GM19467 (cell line): ENCODE measurements around the gene RNASEL.
"Not testable (repeated sequence)": the region's sequence is repeated elsewhere in the genome, so short reads cannot be mapped to it uniquely, and the experiment has no call there.

Experiments used
- ATAC-seq: cut with Tn5 transposase; IDR thresholded peaks from one replicate; pipeline ENCODE4 v1.9.1; 2021; ENCODE audit warnings: mild to moderate bottlenecking, moderate library complexity; ENCODE audit not compliant: unreplicated experiment

RNASEL gene

GRCh38 chr1:182567629-182568028 is 21.4 kb downstream of the RNASEL start:
- ATAC-seq = no peak

- no peak for ATAC-seq
These were observed 23.5 kb downstream of the RNASEL start for GRCh38 chr1:182565537-182565936.

DNA sequence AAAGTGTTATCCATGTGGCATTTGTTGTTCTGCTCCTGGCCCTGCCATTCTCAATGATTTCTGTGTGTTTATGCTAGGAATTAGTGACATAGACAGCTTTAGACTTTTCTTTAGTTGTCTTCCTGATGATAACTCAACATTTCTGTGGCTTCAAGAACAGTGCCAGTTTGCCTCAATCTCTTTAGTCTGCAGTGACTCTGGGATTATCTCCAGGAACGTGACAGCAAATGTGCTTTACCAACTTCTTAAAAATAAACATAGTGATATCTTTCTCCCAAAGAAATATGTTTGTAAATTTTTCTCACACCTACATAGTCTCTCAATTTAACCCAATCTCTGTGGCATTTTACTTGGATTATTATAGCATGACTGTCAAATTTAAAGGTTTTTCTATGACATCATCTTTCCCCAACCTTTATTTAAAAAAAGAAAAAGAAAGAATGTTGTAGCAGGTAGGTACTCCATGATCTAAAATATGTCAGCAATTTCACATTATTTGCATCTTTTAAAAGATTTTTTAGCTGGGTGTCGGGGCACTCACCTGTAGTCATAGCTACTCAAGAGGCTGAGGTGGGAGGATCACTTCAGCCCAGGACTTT is 24.6 kb downstream of the RNASEL start:
- no peak for ATAC-seq

- ATAC-seq = no peak
These were observed 26.0 kb downstream of the RNASEL start for GRCh38 chr1:182563095-182563494.

DNA sequence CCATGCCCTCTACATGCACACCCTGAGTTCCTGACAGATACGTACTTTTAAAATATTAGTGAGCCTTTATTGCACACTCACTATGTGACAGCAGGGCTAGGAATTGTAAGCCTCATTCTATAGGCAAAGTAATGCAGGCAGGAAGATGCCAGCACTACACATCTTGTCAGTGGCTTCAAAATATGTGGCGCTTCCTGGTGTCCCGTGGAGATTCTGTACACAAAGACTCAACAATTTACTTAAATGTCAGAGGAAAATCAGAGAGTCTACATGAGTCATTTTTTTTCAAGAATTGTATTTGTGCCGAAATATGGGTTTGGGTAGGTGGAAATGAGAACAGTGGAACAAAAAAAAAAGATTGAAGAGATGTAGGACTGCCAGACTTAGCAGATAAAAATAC is 27.6 kb downstream of the RNASEL start:
- no peak for ATAC-seq

- no peak for ATAC-seq
These were observed 28.6 kb downstream of the RNASEL start for GRCh38 chr1:182560392-182560984.

DNA sequence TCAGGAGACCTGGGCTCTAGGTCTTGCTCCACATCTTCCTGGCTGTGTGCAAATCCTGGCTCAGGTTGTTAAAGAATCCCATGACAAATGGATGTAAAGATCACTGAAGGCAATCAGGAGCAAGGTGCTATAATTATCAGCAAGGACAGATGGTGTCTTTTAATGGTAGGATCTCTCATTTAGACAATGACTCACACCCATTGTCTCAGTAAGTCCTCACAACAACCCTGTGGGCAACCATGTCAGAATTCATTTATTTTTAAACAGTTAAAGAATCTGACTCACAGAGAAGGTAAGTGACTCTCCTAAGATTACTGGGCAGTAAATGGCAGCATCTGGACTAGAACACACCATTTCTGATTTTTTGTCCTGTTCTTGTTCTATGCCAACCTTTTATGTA is 32.8 kb downstream of the RNASEL start:
- ATAC-seq = no peak

DNA sequence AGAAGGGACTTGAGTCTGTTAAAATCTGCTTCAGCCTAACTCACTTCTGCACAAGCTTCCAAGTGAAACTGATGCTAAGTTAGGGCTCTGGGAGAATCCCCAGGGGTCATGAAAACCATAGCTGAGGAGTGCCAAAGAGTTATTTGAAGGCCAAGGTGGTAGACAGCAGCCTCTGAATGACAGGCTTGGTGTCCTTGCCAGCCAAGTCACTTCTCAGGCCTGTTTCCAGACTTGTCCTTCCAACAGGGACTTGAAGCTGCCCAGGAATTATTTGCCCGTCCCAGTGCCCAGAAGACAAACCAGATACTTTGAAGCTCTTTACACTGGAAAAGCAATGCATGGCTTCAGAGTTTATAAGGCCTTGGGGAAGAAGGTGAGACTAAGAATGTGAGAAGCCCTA is 33.6 kb downstream of the RNASEL start:
- no peak for ATAC-seq

- ATAC-seq = no peak
These were observed 36.5 kb downstream of the RNASEL start for GRCh38 chr1:182552527-182552926.

DNA sequence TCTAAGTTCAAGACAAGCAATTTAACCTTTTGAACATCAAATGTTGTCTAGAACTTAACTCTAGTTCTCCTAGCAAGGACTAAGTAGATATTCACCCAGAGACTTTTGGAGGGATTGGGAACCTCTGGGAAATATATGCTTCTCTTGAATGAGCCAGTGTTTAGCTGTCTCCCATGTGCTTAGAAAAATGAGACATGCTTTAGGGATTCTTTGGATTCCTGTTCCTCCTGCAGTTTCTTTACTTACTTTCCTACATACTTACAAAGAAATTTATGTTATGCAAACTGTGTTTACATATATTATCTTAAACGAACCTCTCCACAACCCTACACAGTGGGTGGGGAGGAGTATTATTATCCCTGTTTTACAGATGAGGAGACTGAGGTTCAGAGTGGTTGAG is 39.2 kb downstream of the RNASEL start:
- no peak for ATAC-seq

DNA sequence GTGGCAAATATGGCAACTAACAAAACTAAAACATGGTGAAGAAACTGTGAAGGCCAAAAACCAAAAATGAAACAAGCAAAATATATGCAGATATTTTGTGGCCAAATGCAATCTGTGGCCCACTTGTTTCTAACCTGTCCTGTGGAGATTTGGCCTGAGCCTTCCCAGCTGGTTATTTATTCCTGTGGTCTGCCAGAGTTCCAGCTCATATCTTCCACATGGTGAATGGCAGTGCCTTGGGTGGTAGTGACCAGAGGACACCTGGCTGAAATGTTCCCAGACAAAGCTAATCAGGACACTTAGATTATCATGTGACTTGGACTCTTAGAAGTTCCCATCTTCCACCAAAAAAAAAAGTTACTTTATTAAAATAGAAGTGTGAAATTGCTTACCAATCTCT is 39.7 kb downstream of the RNASEL start:
- ATAC-seq = no peak

DNA sequence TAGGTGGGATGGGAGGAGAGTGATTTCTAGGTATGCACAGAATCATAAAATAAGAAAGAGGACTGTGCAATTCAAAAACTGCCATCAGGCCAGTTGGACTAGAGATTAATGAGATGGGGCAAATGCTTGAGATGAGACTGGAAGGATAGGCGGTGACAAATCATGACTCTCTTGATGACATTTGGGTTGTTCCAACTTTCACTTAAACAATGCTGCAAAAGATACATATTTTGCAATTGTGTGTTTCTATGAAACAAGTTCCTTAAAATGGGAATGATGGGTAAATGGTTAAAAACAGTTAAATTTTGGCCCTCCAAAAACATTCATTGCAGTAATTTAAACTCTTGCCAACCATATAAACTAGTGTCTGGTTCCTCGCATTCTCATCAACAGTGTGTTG is 55.2 kb downstream of the RNASEL start:
- no peak for ATAC-seq

DNA sequence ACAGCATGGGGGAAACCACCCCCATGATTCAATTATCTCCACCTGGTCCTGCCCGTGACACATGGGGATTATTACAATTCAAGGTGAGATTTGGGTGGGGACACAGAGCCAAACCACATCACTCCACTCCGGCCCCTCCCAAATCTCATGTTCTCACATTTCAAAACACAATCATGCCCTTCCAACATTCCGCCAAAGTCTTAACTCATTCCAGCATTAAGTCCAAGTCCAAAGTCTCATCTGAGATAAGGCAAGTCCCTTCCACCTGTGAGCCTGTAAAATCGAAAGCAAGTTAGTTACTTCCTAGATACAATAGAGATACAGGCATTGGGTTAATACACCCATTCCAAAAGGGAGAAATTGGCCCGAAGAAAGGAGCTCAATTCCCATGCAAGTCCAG is 60.9 kb downstream of the RNASEL start:
- ATAC-seq = not testable (repeated sequence)

- ATAC-seq = no peak
These were observed 61.4 kb downstream of the RNASEL start for GRCh38 chr1:182527680-182528079.

DNA sequence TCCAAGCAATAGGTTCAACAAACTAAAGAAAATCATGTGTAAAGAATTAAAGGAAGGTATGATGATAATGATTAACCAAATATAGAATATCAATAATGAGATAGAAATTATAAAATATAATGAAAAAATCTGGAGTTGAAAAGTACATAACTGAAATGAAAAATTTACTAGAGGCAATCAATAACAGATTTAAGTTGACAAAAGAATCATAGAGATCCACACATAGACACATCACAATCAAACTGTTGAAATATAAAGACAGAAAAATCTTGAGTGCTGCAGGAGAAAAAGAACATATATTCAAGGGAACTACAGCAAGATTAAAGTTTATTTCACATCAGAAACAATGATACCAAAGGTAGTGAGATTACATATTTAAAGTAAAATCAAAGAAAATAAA is 63.7 kb downstream of the RNASEL start:
- ATAC-seq = no peak
